Glutamatergic neuron (in vitro differentiated cells): Measurements from ENCODE around the gene PPM1E. TPM values are rescaled to one million over a fixed set of nuclear protein-coding genes. Genes with fewer than 3 reads are reported as not detected.

Experiments used
- DNase-seq: peaks from one replicate; pipeline ENCODE4 v3.0.0; 2022
- H3K27ac Mint-ChIP-seq: one replicate; pipeline ENCODE4 v1.8.0; 2020; ENCODE audit warnings: mild to moderate bottlenecking, mixed read lengths, inconsistent platforms; ENCODE audit not compliant: unreplicated experiment
- H3K27me3 Mint-ChIP-seq: one replicate; pipeline ENCODE4 v1.8.0; 2020; ENCODE audit warnings: mild to moderate bottlenecking, moderate library complexity, mixed read lengths, inconsistent platforms; ENCODE audit not compliant: unreplicated experiment
- H3K36me3 Mint-ChIP-seq: one replicate; pipeline ENCODE4 v1.8.0; 2020; ENCODE audit warnings: mild to moderate bottlenecking, mixed read lengths, inconsistent platforms; ENCODE audit not compliant: unreplicated experiment
- H3K4me1 Mint-ChIP-seq: one replicate; pipeline ENCODE4 v1.8.0; 2020; ENCODE audit warnings: mild to moderate bottlenecking, low read depth, mixed read lengths, inconsistent platforms; ENCODE audit not compliant: unreplicated experiment
- H3K4me3 Mint-ChIP-seq: one replicate; pipeline ENCODE4 v1.8.0; 2020; ENCODE audit warnings: mild to moderate bottlenecking, mixed read lengths, inconsistent platforms; ENCODE audit not compliant: unreplicated experiment
- H3K9me3 Mint-ChIP-seq: one replicate; pipeline ENCODE4 v1.8.0; 2020; ENCODE audit warnings: mild to moderate bottlenecking, moderate library complexity, mixed read lengths, inconsistent platforms; ENCODE audit not compliant: unreplicated experiment
- CTCF ChIP-seq: fragments of 200-600 bp; sonication (generic); IDR thresholded peaks from one replicate; pipeline ENCODE4 v1.5.0; 2021; ENCODE audit not compliant: partially characterized antibody, unreplicated experiment
- total RNA-seq: library from RNA; stranded (reverse); fragmentation: NEBNext Ultra II Directional; extraction: Animal tissue kit (Norgen Biotek cat#: 25700); gene quantifications from one replicate; pipeline ENCODE4 v1.2.1, GENCODE V29; 2021; ENCODE audit not compliant: unreplicated experiment

The PPM1E gene
- total RNA-seq, 1 donor from 2014 or later: 52.5 TPM

GRCh38 chr17:58965221-58965620 is 209.6 kb downstream of the PPM1E start:
- no peaks in the 10 kb centered on the region for H3K27me3 Mint-ChIP-seq
- H3K9me3 Mint-ChIP-seq: no peaks in the 10 kb centered on the region
- H3K4me1 Mint-ChIP-seq: peaks cover 14% of the 10 kb centered on the region
- H3K4me3 Mint-ChIP-seq: no peak overlapping the region
- TF ChIP-seq CTCF: no peak
- H3K27ac Mint-ChIP-seq: no peak overlapping the region
- no peak for DNase-seq
- H3K36me3 Mint-ChIP-seq: no peaks in the 10 kb centered on the region

GRCh38 chr17:58966208-58966607 is 210.6 kb downstream of the PPM1E start:
- no peak for DNase-seq
- Mint-ChIP-seq H3K27ac (no peak overlapping the region), H3K27me3 (peaks cover 3% of the 10 kb centered on the region), H3K36me3 (no peaks in the 10 kb centered on the region), H3K9me3 (peaks cover 4% of the 10 kb centered on the region), H3K4me1 (peaks cover 23% of the 10 kb centered on the region), H3K4me3 (no peak overlapping the region)
- TF ChIP-seq CTCF: no peak

- Mint-ChIP-seq H3K36me3 (no peaks in the 10 kb centered on the region), H3K27me3 (peaks cover 3% of the 10 kb centered on the region), H3K27ac (peak overlapping the region; percentile 48), H3K4me3 (no peak overlapping the region), H3K9me3 (peaks cover 4% of the 10 kb centered on the region), H3K4me1 (peaks cover 24% of the 10 kb centered on the region)
- no peak for TF ChIP-seq CTCF
- DNase-seq: no peak
Measured at GRCh38 chr17:58968426-58969061, 212.9 kb downstream of the PPM1E start.

- no peak for DNase-seq
- H3K4me1 Mint-ChIP-seq: peaks cover 24% of the 10 kb centered on the region
- H3K9me3 Mint-ChIP-seq: peaks cover 4% of the 10 kb centered on the region
- H3K27ac Mint-ChIP-seq: no peak overlapping the region
- peaks cover 3% of the 10 kb centered on the region for H3K27me3 Mint-ChIP-seq
- no peak overlapping the region for H3K4me3 Mint-ChIP-seq
- H3K36me3 Mint-ChIP-seq: no peaks in the 10 kb centered on the region
- TF ChIP-seq CTCF: no peak
Measured at GRCh38 chr17:58969156-58969555, 213.5 kb downstream of the PPM1E start.

GRCh38 chr17:58969612-58970011 is 214.0 kb downstream of the PPM1E start:
- no peak for DNase-seq
- Mint-ChIP-seq H3K27me3 (peaks cover 3% of the 10 kb centered on the region), H3K27ac (no peak overlapping the region), H3K9me3 (peaks cover 4% of the 10 kb centered on the region), H3K4me3 (no peak overlapping the region), H3K36me3 (no peaks in the 10 kb centered on the region), H3K4me1 (peaks cover 24% of the 10 kb centered on the region)
- TF ChIP-seq CTCF: no peak
